GM23338 (cell line): ENCODE results near the gene CDR2. TPM values are rescaled to one million over a fixed set of nuclear protein-coding genes. Genes with fewer than 3 reads are reported as not detected.

Experiments
- ATAC-seq: fragments of 200-7000 bp; cut with Tn5 transposase; 3 replicates; pipeline ENCODE4 v1.9.1; 2020
- DNase-seq: peaks from one replicate; pipeline ENCODE4 v3.0.0-alpha.2; 2015; ENCODE audit warnings: low spot score
- H2AFZ ChIP-seq: fragments of 200-600 bp; sonication (generic); 2 replicates; pipeline ENCODE4 v1.8.0; 2016; ENCODE audit warnings: antibody characterized with exemption, mild to moderate bottlenecking, moderate library complexity
- H3F3A ChIP-seq: fragments of 200-600 bp; sonication (generic); replicated peaks from 2 replicates; pipeline ENCODE4 v1.8.0; 2017; ENCODE audit warnings: antibody characterized with exemption, mixed run types, low read depth
- H3K27ac ChIP-seq: fragments of 200-600 bp; sonication (generic); 2 replicates; pipeline ENCODE4 v1.6.1; 2016; ENCODE audit warnings: low read depth
- H3K27me3 ChIP-seq: fragments of 200-600 bp; sonication (generic); 2 replicates; pipeline ENCODE4 v1.8.0; 2016; ENCODE audit warnings: mild to moderate bottlenecking, mixed run types, moderate library complexity; ENCODE audit not compliant: insufficient read depth
- H3K36me3 ChIP-seq: fragments of 200-600 bp; sonication (generic); 2 replicates; pipeline ENCODE4 v1.8.0; 2016; ENCODE audit warnings: mild to moderate bottlenecking; ENCODE audit not compliant: insufficient read depth
- H3K4me1 ChIP-seq: fragments of 200-600 bp; sonication (generic); 2 replicates; pipeline ENCODE4 v1.8.0; 2016; ENCODE audit warnings: mild to moderate bottlenecking, moderate library complexity; ENCODE audit not compliant: insufficient read depth
- H3K4me2 ChIP-seq: fragments of 200-600 bp; sonication (generic); 2 replicates; pipeline ENCODE4 v1.7.1; 2017; ENCODE audit warnings: mixed run types
- H3K4me3 ChIP-seq: fragments of 200-600 bp; sonication (generic); 2 replicates; pipeline ENCODE4 v1.6.1; 2016; ENCODE audit warnings: mixed run types
- H3K79me2 ChIP-seq: fragments of 200-600 bp; sonication (generic); replicated peaks from 2 replicates; pipeline ENCODE4 v1.8.0; 2017; ENCODE audit warnings: mild to moderate bottlenecking; ENCODE audit not compliant: insufficient read depth
- H3K9me2 ChIP-seq: fragments of 200-600 bp; sonication (generic); 2 replicates; pipeline ENCODE4 v1.8.0; 2017; ENCODE audit not compliant: insufficient read depth
- H4K20me1 ChIP-seq: fragments of 200-600 bp; sonication (generic); replicated peaks from 2 replicates; pipeline ENCODE4 v1.8.0; 2017; ENCODE audit warnings: mild to moderate bottlenecking; ENCODE audit not compliant: insufficient read depth
- H3K27ac Mint-ChIP-seq: 2 replicates; pipeline ENCODE4 v1.8.0; 2020; ENCODE audit warnings: inconsistent platforms, mild to moderate bottlenecking, moderate library complexity, mixed read lengths
- H3K27me3 Mint-ChIP-seq: 3 replicates; pipeline ENCODE4 v1.8.0; 2022; ENCODE audit warnings: low read depth, mild to moderate bottlenecking, moderate library complexity, mixed read lengths, inconsistent platforms; ENCODE audit not compliant: insufficient read depth, poor library complexity
- H3K36me3 Mint-ChIP-seq: 3 replicates; pipeline ENCODE4 v1.8.0; 2021; ENCODE audit warnings: low read depth, mild to moderate bottlenecking, inconsistent platforms, moderate library complexity, mixed read lengths
- H3K4me1 Mint-ChIP-seq: 3 replicates; pipeline ENCODE4 v1.8.0; 2020; ENCODE audit warnings: mild to moderate bottlenecking, inconsistent platforms, mixed read lengths
- H3K4me3 Mint-ChIP-seq: 3 replicates; pipeline ENCODE4 v1.8.0; 2021; ENCODE audit warnings: moderate library complexity, mild to moderate bottlenecking, inconsistent platforms, mixed read lengths
- H3K9me3 Mint-ChIP-seq: 3 replicates; pipeline ENCODE4 v1.8.0; 2020; ENCODE audit warnings: moderate library complexity, mild to moderate bottlenecking, inconsistent platforms, mixed read lengths
- CREB1 ChIP-seq: fragments of 250-450 bp; sonication (Bioruptor Pico); IDR thresholded peaks from 2 replicates; pipeline ENCODE4 v1.5.0; 2020; ENCODE audit warnings: low read depth, mild to moderate bottlenecking, moderate library complexity
- CTCF ChIP-seq, 2 experiments: fragments of 200-600 bp in 1 of 2; sonication (generic) in 1 of 2; conservative IDR thresholded peaks; 2 replicates each; pipeline versions ENCODE4 v1.5.1 to v1.6.1; 2016 to 2017; ENCODE audit warnings: antibody characterized with exemption in 2 of 2, low read depth in 2 of 2, mild to moderate bottlenecking in 2 of 2, moderate library complexity in 1 of 2
- EZH2 ChIP-seq: fragments of 200-600 bp; sonication (generic); IDR thresholded peaks from one replicate; pipeline ENCODE4 v1.8.0; 2017; ENCODE audit warnings: antibody characterized with exemption, mild to moderate bottlenecking, low read depth; ENCODE audit not compliant: unreplicated experiment
- EZH2phosphoT487 ChIP-seq: fragments of 200-600 bp; sonication (generic); IDR thresholded peaks from one replicate; pipeline ENCODE4 v1.8.1; 2018; ENCODE audit warnings: antibody characterized with exemption; ENCODE audit not compliant: unreplicated experiment
- JUNB ChIP-seq: IDR thresholded peaks from one replicate; pipeline ENCODE4 v1.6.1; 2016; ENCODE audit warnings: antibody characterized with exemption; ENCODE audit not compliant: unreplicated experiment
- NANOG ChIP-seq: IDR thresholded peaks from 2 replicates; pipeline ENCODE4 v1.6.1; 2016; ENCODE audit warnings: antibody characterized with exemption, borderline replicate concordance
- POLR2AphosphoS5 ChIP-seq: IDR thresholded peaks from 2 replicates; pipeline ENCODE4 v1.6.1; 2016; ENCODE audit warnings: antibody characterized with exemption, low read depth
- STAT1 ChIP-seq: IDR thresholded peaks from one replicate; pipeline ENCODE4 v1.6.1; 2016; ENCODE audit warnings: antibody characterized with exemption; ENCODE audit not compliant: unreplicated experiment
- ZNF114 ChIP-seq: fragments of 250-450 bp; sonication (Bioruptor Pico); IDR thresholded peaks from 2 replicates; pipeline ENCODE4 v1.5.0; 2020; ENCODE audit warnings: mild to moderate bottlenecking, moderate library complexity
- ZNF331 ChIP-seq: fragments of 250-450 bp; sonication (Bioruptor Pico); IDR thresholded peaks from 2 replicates; pipeline ENCODE4 v1.5.0; 2020; ENCODE audit warnings: low read depth, mild to moderate bottlenecking, moderate library complexity
- polyA plus RNA-seq: library from polyadenylated mRNA; unstranded; fragments of >200 nt; fragmentation: Nextera tagmentation; extraction: Ambion mirVana; gene quantifications from 2 replicates; pipeline ENCODE4 v1.2.1, GENCODE V29; 2016
- total RNA-seq: library from RNA; depleted of rRNA; stranded (reverse); fragments of >200 nt; shearing (Covaris generic); gene quantifications from 2 replicates; pipeline ENCODE4 v1.2.3, GENCODE V29; 2014
- TF ChIP-seq, protein P1 (sequence below): IDR thresholded peaks from 2 replicates; pipeline ENCODE4 v1.6.1; 2016; ENCODE audit warnings: antibody characterized with exemption
- TF ChIP-seq, protein P2 (sequence below): fragments of 250-450 bp; sonication (Bioruptor Pico); IDR thresholded peaks from 2 replicates; pipeline ENCODE4 v1.5.0; 2020; ENCODE audit warnings: mild to moderate bottlenecking, moderate library complexity
- TF ChIP-seq, protein P3 (sequence below): IDR thresholded peaks from one replicate; pipeline ENCODE4 v1.6.1; 2018; ENCODE audit warnings: antibody characterized with exemption; ENCODE audit not compliant: unreplicated experiment

The CDR2 gene
- total and polyA plus RNA-seq, 2 experiments from 2014 or later, result 17.7 to 39.3 TPM

DNA sequence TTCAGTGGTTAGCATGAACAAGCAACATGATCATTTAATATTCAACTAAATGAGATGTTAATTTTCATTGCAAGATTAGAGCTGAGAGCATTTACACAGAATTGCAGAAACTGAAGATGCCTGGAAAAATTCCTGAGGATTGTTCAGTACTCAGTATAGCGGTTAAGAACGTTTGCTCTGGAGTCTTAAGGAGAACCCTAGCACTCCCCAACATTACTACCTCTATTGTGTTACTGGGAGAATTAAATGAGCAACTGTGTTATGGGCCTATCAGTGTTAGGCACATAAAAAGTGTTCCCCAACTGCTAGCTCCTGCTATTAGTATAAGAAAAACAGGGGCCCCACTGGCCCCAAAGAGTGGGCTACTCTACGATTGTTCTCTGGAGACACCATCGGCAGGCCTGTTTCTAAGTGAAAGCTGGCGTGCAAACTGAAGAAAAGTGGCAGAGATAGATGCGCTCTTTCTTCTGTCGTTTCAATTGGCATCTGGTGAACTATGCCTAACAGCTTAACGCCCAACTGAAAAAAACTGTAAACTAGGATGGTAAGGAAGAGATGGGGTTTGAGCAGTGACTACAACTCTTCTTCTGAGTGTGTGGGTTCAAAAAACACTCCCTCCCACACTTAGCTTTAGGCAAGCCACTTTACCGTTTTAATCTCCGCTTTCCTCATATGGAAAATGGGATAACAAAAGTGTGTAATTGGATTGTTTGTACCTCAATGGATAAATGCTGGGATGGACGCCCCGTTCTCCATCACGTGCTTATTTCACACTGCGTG is 1.3 kb downstream of the CDR2 start:
- DNase-seq (no peak), ATAC-seq (no peak)
- peaks cover 36% of the 10 kb centered on the region for H3K4me1 ChIP-seq
- TF ChIP-seq EZH2 (no peak), ZNF331 (CRISPR knock-in tag) (no peak), CTCF (conservative IDR thresholded peaks at IDR 0.05; ENCODE audit: low read depth in 2 of 2) (no peak), JUNB (no peak), CREB1 (CRISPR knock-in tag) (no peak), STAT1 (no peak), POLR2AphosphoS5 (no peak), NANOG (no peak), ZNF114 (CRISPR knock-in tag) (no peak), EZH2phosphoT487 (no peak)
- TF ChIP-seq, protein P1, sequence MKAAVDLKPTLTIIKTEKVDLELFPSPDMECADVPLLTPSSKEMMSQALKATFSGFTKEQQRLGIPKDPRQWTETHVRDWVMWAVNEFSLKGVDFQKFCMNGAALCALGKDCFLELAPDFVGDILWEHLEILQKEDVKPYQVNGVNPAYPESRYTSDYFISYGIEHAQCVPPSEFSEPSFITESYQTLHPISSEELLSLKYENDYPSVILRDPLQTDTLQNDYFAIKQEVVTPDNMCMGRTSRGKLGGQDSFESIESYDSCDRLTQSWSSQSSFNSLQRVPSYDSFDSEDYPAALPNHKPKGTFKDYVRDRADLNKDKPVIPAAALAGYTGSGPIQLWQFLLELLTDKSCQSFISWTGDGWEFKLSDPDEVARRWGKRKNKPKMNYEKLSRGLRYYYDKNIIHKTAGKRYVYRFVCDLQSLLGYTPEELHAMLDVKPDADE, result no peak
- TF ChIP-seq, protein P2, sequence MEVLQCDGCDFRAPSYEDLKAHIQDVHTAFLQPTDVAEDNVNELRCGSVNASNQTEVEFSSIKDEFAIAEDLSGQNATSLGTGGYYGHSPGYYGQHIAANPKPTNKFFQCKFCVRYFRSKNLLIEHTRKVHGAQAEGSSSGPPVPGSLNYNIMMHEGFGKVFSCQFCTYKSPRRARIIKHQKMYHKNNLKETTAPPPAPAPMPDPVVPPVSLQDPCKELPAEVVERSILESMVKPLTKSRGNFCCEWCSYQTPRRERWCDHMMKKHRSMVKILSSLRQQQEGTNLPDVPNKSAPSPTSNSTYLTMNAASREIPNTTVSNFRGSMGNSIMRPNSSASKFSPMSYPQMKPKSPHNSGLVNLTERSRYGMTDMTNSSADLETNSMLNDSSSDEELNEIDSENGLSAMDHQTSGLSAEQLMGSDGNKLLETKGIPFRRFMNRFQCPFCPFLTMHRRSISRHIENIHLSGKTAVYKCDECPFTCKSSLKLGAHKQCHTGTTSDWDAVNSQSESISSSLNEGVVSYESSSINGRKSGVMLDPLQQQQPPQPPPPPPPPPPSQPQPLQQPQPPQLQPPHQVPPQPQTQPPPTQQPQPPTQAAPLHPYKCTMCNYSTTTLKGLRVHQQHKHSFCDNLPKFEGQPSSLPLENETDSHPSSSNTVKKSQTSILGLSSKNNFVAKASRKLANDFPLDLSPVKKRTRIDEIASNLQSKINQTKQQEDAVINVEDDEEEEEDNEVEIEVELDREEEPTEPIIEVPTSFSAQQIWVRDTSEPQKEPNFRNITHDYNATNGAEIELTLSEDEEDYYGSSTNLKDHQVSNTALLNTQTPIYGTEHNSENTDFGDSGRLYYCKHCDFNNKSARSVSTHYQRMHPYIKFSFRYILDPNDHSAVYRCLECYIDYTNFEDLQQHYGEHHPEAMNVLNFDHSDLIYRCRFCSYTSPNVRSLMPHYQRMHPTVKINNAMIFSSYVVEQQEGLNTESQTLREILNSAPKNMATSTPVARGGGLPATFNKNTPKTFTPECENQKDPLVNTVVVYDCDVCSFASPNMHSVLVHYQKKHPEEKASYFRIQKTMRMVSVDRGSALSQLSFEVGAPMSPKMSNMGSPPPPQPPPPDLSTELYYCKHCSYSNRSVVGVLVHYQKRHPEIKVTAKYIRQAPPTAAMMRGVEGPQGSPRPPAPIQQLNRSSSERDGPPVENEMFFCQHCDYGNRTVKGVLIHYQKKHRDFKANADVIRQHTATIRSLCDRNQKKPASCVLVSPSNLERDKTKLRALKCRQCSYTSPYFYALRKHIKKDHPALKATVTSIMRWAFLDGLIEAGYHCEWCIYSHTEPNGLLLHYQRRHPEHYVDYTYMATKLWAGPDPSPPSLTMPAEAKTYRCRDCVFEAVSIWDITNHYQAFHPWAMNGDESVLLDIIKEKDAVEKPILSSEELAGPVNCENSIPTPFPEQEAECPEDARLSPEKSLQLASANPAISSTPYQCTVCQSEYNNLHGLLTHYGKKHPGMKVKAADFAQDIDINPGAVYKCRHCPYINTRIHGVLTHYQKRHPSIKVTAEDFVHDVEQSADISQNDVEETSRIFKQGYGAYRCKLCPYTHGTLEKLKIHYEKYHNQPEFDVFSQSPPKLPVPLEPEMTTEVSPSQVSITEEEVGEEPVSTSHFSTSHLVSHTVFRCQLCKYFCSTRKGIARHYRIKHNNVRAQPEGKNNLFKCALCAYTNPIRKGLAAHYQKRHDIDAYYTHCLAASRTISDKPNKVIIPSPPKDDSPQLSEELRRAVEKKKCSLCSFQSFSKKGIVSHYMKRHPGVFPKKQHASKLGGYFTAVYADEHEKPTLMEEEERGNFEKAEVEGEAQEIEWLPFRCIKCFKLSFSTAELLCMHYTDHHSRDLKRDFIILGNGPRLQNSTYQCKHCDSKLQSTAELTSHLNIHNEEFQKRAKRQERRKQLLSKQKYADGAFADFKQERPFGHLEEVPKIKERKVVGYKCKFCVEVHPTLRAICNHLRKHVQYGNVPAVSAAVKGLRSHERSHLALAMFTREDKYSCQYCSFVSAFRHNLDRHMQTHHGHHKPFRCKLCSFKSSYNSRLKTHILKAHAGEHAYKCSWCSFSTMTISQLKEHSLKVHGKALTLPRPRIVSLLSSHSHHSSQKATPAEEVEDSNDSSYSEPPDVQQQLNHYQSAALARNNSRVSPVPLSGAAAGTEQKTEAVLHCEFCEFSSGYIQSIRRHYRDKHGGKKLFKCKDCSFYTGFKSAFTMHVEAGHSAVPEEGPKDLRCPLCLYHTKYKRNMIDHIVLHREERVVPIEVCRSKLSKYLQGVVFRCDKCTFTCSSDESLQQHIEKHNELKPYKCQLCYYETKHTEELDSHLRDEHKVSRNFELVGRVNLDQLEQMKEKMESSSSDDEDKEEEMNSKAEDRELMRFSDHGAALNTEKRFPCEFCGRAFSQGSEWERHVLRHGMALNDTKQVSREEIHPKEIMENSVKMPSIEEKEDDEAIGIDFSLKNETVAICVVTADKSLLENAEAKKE (CRISPR knock-in tag), result no peak
- TF ChIP-seq, protein P3, sequence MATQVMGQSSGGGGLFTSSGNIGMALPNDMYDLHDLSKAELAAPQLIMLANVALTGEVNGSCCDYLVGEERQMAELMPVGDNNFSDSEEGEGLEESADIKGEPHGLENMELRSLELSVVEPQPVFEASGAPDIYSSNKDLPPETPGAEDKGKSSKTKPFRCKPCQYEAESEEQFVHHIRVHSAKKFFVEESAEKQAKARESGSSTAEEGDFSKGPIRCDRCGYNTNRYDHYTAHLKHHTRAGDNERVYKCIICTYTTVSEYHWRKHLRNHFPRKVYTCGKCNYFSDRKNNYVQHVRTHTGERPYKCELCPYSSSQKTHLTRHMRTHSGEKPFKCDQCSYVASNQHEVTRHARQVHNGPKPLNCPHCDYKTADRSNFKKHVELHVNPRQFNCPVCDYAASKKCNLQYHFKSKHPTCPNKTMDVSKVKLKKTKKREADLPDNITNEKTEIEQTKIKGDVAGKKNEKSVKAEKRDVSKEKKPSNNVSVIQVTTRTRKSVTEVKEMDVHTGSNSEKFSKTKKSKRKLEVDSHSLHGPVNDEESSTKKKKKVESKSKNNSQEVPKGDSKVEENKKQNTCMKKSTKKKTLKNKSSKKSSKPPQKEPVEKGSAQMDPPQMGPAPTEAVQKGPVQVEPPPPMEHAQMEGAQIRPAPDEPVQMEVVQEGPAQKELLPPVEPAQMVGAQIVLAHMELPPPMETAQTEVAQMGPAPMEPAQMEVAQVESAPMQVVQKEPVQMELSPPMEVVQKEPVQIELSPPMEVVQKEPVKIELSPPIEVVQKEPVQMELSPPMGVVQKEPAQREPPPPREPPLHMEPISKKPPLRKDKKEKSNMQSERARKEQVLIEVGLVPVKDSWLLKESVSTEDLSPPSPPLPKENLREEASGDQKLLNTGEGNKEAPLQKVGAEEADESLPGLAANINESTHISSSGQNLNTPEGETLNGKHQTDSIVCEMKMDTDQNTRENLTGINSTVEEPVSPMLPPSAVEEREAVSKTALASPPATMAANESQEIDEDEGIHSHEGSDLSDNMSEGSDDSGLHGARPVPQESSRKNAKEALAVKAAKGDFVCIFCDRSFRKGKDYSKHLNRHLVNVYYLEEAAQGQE, result no peak
- Mint-ChIP-seq H3K4me1 (peaks cover 40% of the 10 kb centered on the region), H3K9me3 (no peaks in the 10 kb centered on the region), H3K4me3 (peak overlapping the region; percentile 92), H3K36me3 (peaks cover 8% of the 10 kb centered on the region), H3K27ac (no peak overlapping the region; the same call in 1 of the 2 replicates), H3K27me3 (peaks cover 12% of the 10 kb centered on the region)
- H3K27me3 ChIP-seq, result peaks cover 13% of the 10 kb centered on the region
- H3K4me2 ChIP-seq, result peak overlapping the region; percentile 98
- peaks cover 60% of the 10 kb centered on the region for H3K79me2 ChIP-seq
- no peak overlapping the region for H3K27ac ChIP-seq
- peak overlapping the region; percentile 93 for H3K4me3 ChIP-seq
- peaks cover 28% of the 10 kb centered on the region for H4K20me1 ChIP-seq
- 0 out of 2 replicates have a peak, but pooled peaks cover 5% of the 10 kb centered on the region for H3F3A ChIP-seq
- H3K9me2 ChIP-seq, result no peaks in the 10 kb centered on the region
- H3K36me3 ChIP-seq, result no peaks in the 10 kb centered on the region
- peak overlapping the region; percentile 70; the same call in 1 of the 2 replicates for H2AFZ ChIP-seq
